IMR-90 (cell line): ENCODE measurements around the gene ADAMTS17. TPM values are rescaled to one million over a fixed set of nuclear protein-coding genes. Genes with fewer than 3 reads are reported as not detected.

Experiments
- ATAC-seq: fragments of 200-7000 bp; cut with Tn5 transposase; 2 replicates; pipeline ENCODE4 v1.9.1; 2020; ENCODE audit warnings: low read depth, mild to moderate bottlenecking, moderate library complexity
- BruUV-seq: library from RNA; stranded (reverse); fragments of 400-500 nt; replicated peaks from 2 replicates; lab custom pipeline; 2021; lab: Mats Ljungman, UMichigan
- CTCF ChIA-PET: fragments of 300-600 bp; formaldehyde crosslinking; extraction: SDS; loops from one replicate; lab custom pipeline; 2021; ENCODE audit warnings: antibody characterized with exemption; lab: Yijun Ruan, JAX
- POLR2A ChIA-PET: fragments of 300-600 bp; sonication (Branson Sonifier 250); formaldehyde crosslinking; loops from one replicate; lab custom pipeline; 2022; ENCODE audit warnings: antibody characterized with exemption; ENCODE audit not compliant: unreplicated experiment; lab: Charles Lee
- DNase-seq: peaks from one replicate; pipeline ENCODE4 v3.0.0; 2013
- H2AFZ ChIP-seq: replicated peaks from 2 replicates; pipeline ENCODE3; 2013; ENCODE audit warnings: low read length, mild to moderate bottlenecking; ENCODE audit not compliant: poor library complexity
- H2AK5ac ChIP-seq: 2 replicates; pipeline ENCODE4 v1.6.1; 2013; ENCODE audit warnings: low read depth, low read length, inconsistent platforms
- H2AK9ac ChIP-seq: replicated peaks from 2 replicates; pipeline ENCODE3; 2013; ENCODE audit warnings: mild to moderate bottlenecking, low read depth, low read length, moderate library complexity; ENCODE audit not compliant: poor library complexity
- H2BK120ac ChIP-seq: 2 replicates; pipeline ENCODE4 v1.6.1; 2013; ENCODE audit warnings: low read depth, low read length, inconsistent platforms
- H2BK15ac ChIP-seq: 3 replicates; pipeline ENCODE4 v1.6.1; 2013; ENCODE audit warnings: low read depth, low read length, inconsistent platforms
- H2BK20ac ChIP-seq: 2 replicates; pipeline ENCODE4 v1.6.1; 2013; ENCODE audit warnings: low read depth, mild to moderate bottlenecking, inconsistent platforms, low read length, moderate library complexity
- H2BK5ac ChIP-seq: 2 replicates; pipeline ENCODE4 v1.6.1; 2013; ENCODE audit warnings: mild to moderate bottlenecking, low read depth, low read length, inconsistent platforms; ENCODE audit not compliant: poor library complexity, severe bottlenecking
- H3K14ac ChIP-seq: replicated peaks from 2 replicates; pipeline ENCODE4 v1.6.1; 2013; ENCODE audit warnings: low read depth, low read length, inconsistent platforms
- H3K18ac ChIP-seq: 2 replicates; pipeline ENCODE4 v1.6.1; 2013; ENCODE audit warnings: low read depth, low read length, control low read depth
- H3K23ac ChIP-seq: 2 replicates; pipeline ENCODE4 v1.6.1; 2013; ENCODE audit warnings: low read depth, low read length, inconsistent platforms
- H3K27ac ChIP-seq: 2 replicates; pipeline ENCODE4 v1.5.1; 2013; ENCODE audit warnings: mild to moderate bottlenecking, control low read depth, low read length; ENCODE audit not compliant: insufficient read depth
- H3K27me3 ChIP-seq: 2 replicates; pipeline ENCODE4 v1.6.1; 2013; ENCODE audit warnings: low read length; ENCODE audit not compliant: control insufficient read depth, insufficient read depth
- H3K36me3 ChIP-seq: 2 replicates; pipeline ENCODE4 v1.6.1; 2013; ENCODE audit warnings: low read length, mixed read lengths; ENCODE audit not compliant: control insufficient read depth, insufficient read depth
- H3K4ac ChIP-seq: 2 replicates; pipeline ENCODE4 v1.6.1; 2013; ENCODE audit warnings: low read depth, low read length, inconsistent platforms
- H3K4me1 ChIP-seq: 2 replicates; pipeline ENCODE4 v1.6.1; 2013; ENCODE audit warnings: low read length, mixed read lengths; ENCODE audit not compliant: control insufficient read depth, insufficient read depth
- H3K4me2 ChIP-seq: 2 replicates; pipeline ENCODE4 v1.6.1; 2013; ENCODE audit warnings: low read depth, mild to moderate bottlenecking, control low read depth, low read length, moderate library complexity
- H3K4me3 ChIP-seq: 2 replicates; pipeline ENCODE4 v1.5.1; 2013; ENCODE audit warnings: low read depth, mild to moderate bottlenecking, control low read depth, low read length, moderate library complexity; ENCODE audit not compliant: insufficient read depth
- H3K56ac ChIP-seq: 2 replicates; pipeline ENCODE4 v1.6.1; 2013; ENCODE audit warnings: low read length, inconsistent platforms; ENCODE audit not compliant: insufficient read depth; ENCODE audit errors: extremely low read depth
- H3K79me1 ChIP-seq, 2 experiments: 2 replicates each; pipeline ENCODE4 v1.6.1; 2013; ENCODE audit warnings: low read length in 2 of 2, inconsistent platforms in 1 of 2, low read depth in 1 of 2
- H3K9ac ChIP-seq: 2 replicates; pipeline ENCODE4 v1.6.1; 2013; ENCODE audit warnings: low read depth, low read length, control low read depth
- H3K9me1 ChIP-seq: 2 replicates; pipeline ENCODE4 v1.6.1; 2013; ENCODE audit warnings: low read length, inconsistent platforms; ENCODE audit not compliant: insufficient read depth
- H3K9me3 ChIP-seq: 2 replicates; pipeline ENCODE4 v1.6.1; 2013; ENCODE audit warnings: low read length; ENCODE audit not compliant: control insufficient read depth, insufficient read depth
- H4K20me1 ChIP-seq: 2 replicates; pipeline ENCODE4 v1.6.1; 2013; ENCODE audit warnings: low read length, inconsistent platforms; ENCODE audit not compliant: insufficient read depth
- H4K5ac ChIP-seq: 2 replicates; pipeline ENCODE4 v1.6.1; 2013; ENCODE audit warnings: mild to moderate bottlenecking, low read depth, low read length, control low read depth
- H4K8ac ChIP-seq, 2 experiments: 2 replicates each; pipeline ENCODE4 v1.6.1; 2013; ENCODE audit warnings: low read depth in 2 of 2, low read length in 2 of 2, control low read depth in 1 of 2, inconsistent platforms in 1 of 2
- H4K91ac ChIP-seq: 2 replicates; pipeline ENCODE4 v1.6.1; 2013; ENCODE audit warnings: low read depth, low read length, inconsistent platforms; ENCODE audit not compliant: insufficient read depth
- CHD1 ChIP-seq: IDR thresholded peaks from 2 replicates; pipeline ENCODE4 v1.6.1; 2012; ENCODE audit warnings: low read depth, low read length, improper control_type of control experiment
- CTCF ChIP-seq: conservative IDR thresholded peaks from 2 replicates; pipeline ENCODE4 v1.5.1; 2012; ENCODE audit warnings: mild to moderate bottlenecking, low read depth, low read length, improper control_type of control experiment
- WGBS, 2 experiments: methylation state at CpG; one replicate each; pipeline versions ENCODE4 v1.1.5 to v1.1.7; 2013; ENCODE audit warnings: missing lambda C conversion rate in 2 of 2; ENCODE audit not compliant: insufficient read length in 1 of 2; ENCODE audit errors: extremely low coverage in 2 of 2; 5-methylcytosine and 5-hydroxymethylcytosine counted together
- dilution Hi-C: fragments of 300-500 bp; cut with HindIII; formaldehyde crosslinking; loops from one replicate; pipeline ENCODE4 v1.14.3; 2018; ENCODE audit warnings: low sequenced_read_pairs; ENCODE audit not compliant: unreplicated experiment
- in situ Hi-C: fragments of 300-500 bp; cut with MboI; formaldehyde crosslinking; loops from 3 replicates; pipeline ENCODE4 v1.14.3; 2019; ENCODE audit warnings: low sequenced_read_pairs, inconsistent platforms, mixed read lengths
- intact Hi-C: fragments of 100-400 bp; cut with micrococcal nuclease; formaldehyde crosslinking; loops from 2 replicates; pipeline ENCODE4 v1.10.0; 2022
- polyA plus RNA-seq, 3 experiments: library from polyadenylated mRNA; depleted of rRNA; stranded (reverse); fragments of >200 nt; gene quantifications; 2 replicates each; pipeline ENCODE4 v1.2.3, GENCODE V29; 2012; ENCODE audit warnings: low replicate concordance in 1 of 3
- total RNA-seq: library from RNA; depleted of rRNA; stranded (reverse); fragments of >200 nt; gene quantifications from 2 replicates; pipeline ENCODE4 v1.2.3, GENCODE V29; 2012

The ADAMTS17 gene
- total and polyA plus RNA-seq, 2 of the 4 experiments (the other 2 are of a cell fraction) = 0.03 TPM; not detected in 1

DNA sequence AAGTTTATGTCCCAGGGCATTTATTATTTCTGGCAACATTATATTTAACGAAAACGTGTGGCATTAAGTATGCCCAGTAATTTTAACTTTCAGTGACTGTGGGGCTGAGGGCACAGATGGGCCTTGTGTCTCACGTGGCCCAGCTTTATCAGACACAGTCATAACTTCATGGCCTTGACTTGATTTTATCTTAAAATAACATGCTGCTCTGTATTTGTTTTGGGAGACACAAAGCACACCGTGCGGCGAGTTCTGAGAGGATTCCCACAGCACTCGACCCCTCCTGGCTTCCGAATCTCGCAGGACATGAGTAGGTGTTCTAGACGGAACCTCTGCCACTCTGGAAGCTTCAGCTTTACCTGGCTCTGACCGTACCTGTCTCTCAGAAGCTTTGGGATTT lies 180.8 kb downstream of the ADAMTS17 start:
- no peak overlapping the region for H2AFZ ChIP-seq
- ATAC-seq = no peak
- no peak overlapping the region for H3K27ac ChIP-seq
- POLR2A ChIA-PET = no interaction called here
- H3K56ac ChIP-seq = no peak overlapping the region
- H4K5ac ChIP-seq = no peak overlapping the region
- 87% methylated on average over 6 of the region's 11 CpGs; no CpG with 5 or more reads in 1 of the 2 experiments for WGBS, 2 experiments
- in situ Hi-C loops = no loop called here
- no peak overlapping the region for H2BK15ac ChIP-seq
- H4K20me1 ChIP-seq = no peaks in the 10 kb centered on the region
- no TSS peak for BruUV-seq
- H3K14ac ChIP-seq = no peak overlapping the region
- H3K79me1 ChIP-seq = no peaks in the 10 kb centered on the region
- H3K4me2 ChIP-seq = no peak overlapping the region
- no peak overlapping the region for H3K4ac ChIP-seq
- no peak overlapping the region for H3K23ac ChIP-seq
- H3K9me3 ChIP-seq = peaks cover 5% of the 10 kb centered on the region; the same call in 1 of the 2 replicates
- no peak overlapping the region for H4K8ac ChIP-seq
- no peak overlapping the region for H3K18ac ChIP-seq
- no peak overlapping the region for H3K4me3 ChIP-seq
- H3K9me1 ChIP-seq = no peaks in the 10 kb centered on the region
- no peaks in the 10 kb centered on the region for H3K27me3 ChIP-seq
- H4K91ac ChIP-seq = no peak overlapping the region
- no peak overlapping the region for H2AK5ac ChIP-seq
- dilution Hi-C loops = no loop called here
- H3K9ac ChIP-seq = no peak overlapping the region
- no peak for DNase-seq
- H2AK9ac ChIP-seq = no peak overlapping the region
- CTCF ChIA-PET = no interaction called here
- H3K4me1 ChIP-seq = no peaks in the 10 kb centered on the region
- TF ChIP-seq CHD1 (no peak), CTCF (no peak)
- intact Hi-C loops = no loop called here
- H3K36me3 ChIP-seq = no peaks in the 10 kb centered on the region
- H2BK120ac ChIP-seq = no peak overlapping the region
- no peak overlapping the region for H2BK5ac ChIP-seq
- no peak overlapping the region for H2BK20ac ChIP-seq
